Hematopoietic multipotent progenitor cell treated with erythropoietin and hydrocortisone succinate and interleukin-3 and kit ligand, for 6 days (in vitro differentiated cells): Measurements from ENCODE around the gene LETM1.

ENCODE experiments used
- DNase-seq: peaks from one replicate; pipeline ENCODE4 v3.0.0-alpha.2; 2015

Gene LETM1

GRCh38 chr4:1792832-1793495 lies 63.0 kb downstream of the LETM1 start, which contains the start of gene FGFR3:
FGFR3 (plus strand) TSS chr4:1793293; CDS start chr4:1793935, 642 bp downstream.
- peak; percentile 75 for DNase-seq

- DNase-seq, result no peak
These were observed 63.7 kb downstream of the LETM1 start for GRCh38 chr4:1792158-1792831.

GRCh38 chr4:1790005-1790404 lies 66.0 kb downstream of the LETM1 start:
- no peak for DNase-seq

GRCh38 chr4:1789552-1789951 lies 66.4 kb downstream of the LETM1 start:
- DNase-seq, result no peak

- DNase-seq, result no peak
These were observed 67.5 kb downstream of the LETM1 start for GRCh38 chr4:1788254-1788973.

- DNase-seq, result no peak
These were observed 68.4 kb downstream of the LETM1 start for GRCh38 chr4:1787411-1788077.

- no peak for DNase-seq
These were observed 69.2 kb downstream of the LETM1 start for GRCh38 chr4:1786544-1787362.

- DNase-seq, result no peak
These were observed 70.4 kb downstream of the LETM1 start for GRCh38 chr4:1785592-1785991.

GRCh38 chr4:1784789-1785591 lies 71.0 kb downstream of the LETM1 start:
- DNase-seq, result peak; percentile 86

GRCh38 chr4:1784395-1784788 lies 71.6 kb downstream of the LETM1 start:
- DNase-seq, result no peak

GRCh38 chr4:1783970-1784369 lies 72.0 kb downstream of the LETM1 start:
- no peak for DNase-seq

- no peak for DNase-seq
These were observed 72.9 kb downstream of the LETM1 start for GRCh38 chr4:1783015-1783414.

- DNase-seq, result no peak
These were observed 75.5 kb downstream of the LETM1 start for GRCh38 chr4:1780435-1780834.

- no peak for DNase-seq
These were observed 76.2 kb downstream of the LETM1 start for GRCh38 chr4:1779588-1780382.

GRCh38 chr4:1778642-1779392 lies 77.1 kb downstream of the LETM1 start:
- DNase-seq, result no peak

- peak; percentile 77 for DNase-seq
These were observed 77.9 kb downstream of the LETM1 start for GRCh38 chr4:1777822-1778641.

- no peak for DNase-seq
These were observed 79.3 kb downstream of the LETM1 start for GRCh38 chr4:1776521-1777161.

GRCh38 chr4:1775731-1776500 lies 80.0 kb downstream of the LETM1 start:
- DNase-seq, result peak; percentile 60
